Body of pancreas (tissue), 4 donors: ENCODE results near the gene MAP2. TPM values are rescaled to one million over a fixed set of nuclear protein-coding genes. Genes with fewer than 3 reads are reported as not detected.

Source experiments
- ATAC-seq: fragments of 150-250 bp; one replicate; pipeline ENCODE4 v1.9.1; 2016
- DNase-seq, 4 donors: peaks; one replicate each; pipeline ENCODE4 v3.0.0-alpha.2; 2019
- H3K27ac ChIP-seq, 4 donors: fragments of 200-600 bp; sonication (generic); 1 replicate in 3 of 4; 2 replicates in 1 of 4; pipeline versions ENCODE4 v1.5.1 to v1.6.1; 2016 to 2019; ENCODE audit warnings: mild to moderate bottlenecking in 1 of 4, mixed read lengths in 1 of 4, moderate library complexity in 1 of 4
- H3K27me3 ChIP-seq, 2 donors: fragments of 200-600 bp; sonication (generic); one replicate each; pipeline ENCODE4 v1.6.0; 2016; ENCODE audit warnings: mild to moderate bottlenecking in 1 of 2
- H3K36me3 ChIP-seq, 2 donors: fragments of 200-600 bp; sonication (generic); replicated peaks in 1 of 2; 2 replicates each; pipeline ENCODE4 v1.5.1; 2016; ENCODE audit warnings: low read depth in 2 of 2; ENCODE audit not compliant: insufficient read depth in 1 of 2
- H3K4me1 ChIP-seq: fragments of 200-600 bp; sonication (generic); one replicate; pipeline ENCODE4 v1.6.0; 2016
- H3K4me3 ChIP-seq, 2 donors: fragments of 200-600 bp; sonication (generic); 1 replicate in 1 of 2; 2 replicates in 1 of 2; pipeline ENCODE4 v1.5.1; 2016 to 2019
- H3K9me3 ChIP-seq, 3 donors: fragments of 200-600 bp; sonication (generic); 1 replicate in 2 of 3; 2 replicates in 1 of 3; pipeline ENCODE4 v1.5.1; 2016
- CTCF ChIP-seq, 7 experiments: fragments of 450-650 bp in 4 of 7; fragments of 200-600 bp in 3 of 7; sonication (generic) in 3 of 7; IDR thresholded peaks; one replicate each; pipeline ENCODE4 v1.5.1; 2016 to 2019; ENCODE audit warnings: antibody characterized with exemption in 7 of 7
- POLR2A ChIP-seq, 3 donors: fragments of 450-650 bp; IDR thresholded peaks; one replicate each; pipeline ENCODE4 v1.6.1; 2016; ENCODE audit warnings: antibody characterized with exemption in 3 of 3, mild to moderate bottlenecking in 2 of 3
- WGBS, 2 donors: methylation state at CpG; one replicate each; pipeline ENCODE4 v1.1.5; 2017; 5-methylcytosine and 5-hydroxymethylcytosine counted together
- intact Hi-C: fragments of 100-400 bp; cut with DNase I; formaldehyde crosslinking; loops from one replicate; pipeline ENCODE4 v1.15.1; 2023
- total RNA-seq, 2 donors: library from RNA; depleted of rRNA; stranded (reverse); fragments of >200 nt; gene quantifications; one replicate each; pipeline ENCODE4 v1.1.0, GENCODE V29; 2016

Gene MAP2
- total RNA-seq, 2 donors from 2014 or later, result 14.2 to 32.9 TPM

GRCh38 chr2:209426432-209426831 is 2.6 kb downstream of the MAP2 start:
- Histone ChIP-seq H3K9me3 (no peaks in the 10 kb centered on the region), H3K4me1 (peaks cover 18% of the 10 kb centered on the region), H3K36me3 (no peaks in the 10 kb centered on the region), H3K27me3 (no peaks in the 10 kb centered on the region), H3K27ac (peak overlapping the region in 3 of 4 donors; percentile 23 to 74 (median 32)), H3K4me3 (no peak overlapping the region)
- ATAC-seq (no peak), DNase-seq (peak in 3 of 4 donors; percentile 8 to 24 (median 16))
- TF ChIP-seq POLR2A (IDR thresholded peaks at IDR 0.05) (peak in 1 of 3 donors; percentile 25), CTCF (IDR thresholded peaks at IDR 0.05) (no peak)
- intact Hi-C loops, result no loop called here

GRCh38 chr2:209431701-209432100 is 7.9 kb downstream of the MAP2 start:
- Histone ChIP-seq H3K4me1 (no peaks in the 10 kb centered on the region), H3K27me3 (no peaks in the 10 kb centered on the region), H3K36me3 (no peaks in the 10 kb centered on the region), H3K9me3 (no peaks in the 10 kb centered on the region), H3K4me3 (no peak overlapping the region), H3K27ac (no peak overlapping the region)
- DNase-seq (no peak), ATAC-seq (no peak)
- 74 to 84% methylated on average over 3 of the region's 3 CpGs for WGBS, 2 donors
- TF ChIP-seq CTCF (IDR thresholded peaks at IDR 0.05) (no peak), POLR2A (IDR thresholded peaks at IDR 0.05) (no peak)
- intact Hi-C loops, result no loop called here

- H3K27me3 ChIP-seq, result no peaks in the 10 kb centered on the region
- intact Hi-C loops, result no loop called here
- ATAC-seq (no peak), DNase-seq (no peak)
- TF ChIP-seq CTCF (IDR thresholded peaks at IDR 0.05) (no peak), POLR2A (IDR thresholded peaks at IDR 0.05) (no peak)
- no peaks in the 10 kb centered on the region for H3K36me3 ChIP-seq
- 59 to 63% methylated on average over 3 of the region's 3 CpGs for WGBS, 2 donors
- H3K27ac ChIP-seq, result no peak overlapping the region
- H3K4me3 ChIP-seq, result no peak overlapping the region
- H3K9me3 ChIP-seq, result no peaks in the 10 kb centered on the region
- H3K4me1 ChIP-seq, result no peaks in the 10 kb centered on the region
Observed at GRCh38 chr2:209441541-209441940, 17.7 kb downstream of the MAP2 start.

- 58 to 60% methylated on average over 1 of the region's 1 CpG for WGBS, 2 donors
- TF ChIP-seq POLR2A (IDR thresholded peaks at IDR 0.05) (no peak), CTCF (IDR thresholded peaks at IDR 0.05) (no peak)
- H3K27me3 ChIP-seq, result no peaks in the 10 kb centered on the region
- no peak for DNase-seq
- no peak overlapping the region for H3K27ac ChIP-seq
- no peak overlapping the region for H3K4me3 ChIP-seq
- intact Hi-C loops, result no loop called here
- ATAC-seq, result no peak
- H3K9me3 ChIP-seq, result no peaks in the 10 kb centered on the region
- no peaks in the 10 kb centered on the region for H3K4me1 ChIP-seq
- no peaks in the 10 kb centered on the region for H3K36me3 ChIP-seq
Observed at GRCh38 chr2:209442939-209443338, 19.1 kb downstream of the MAP2 start.

GRCh38 chr2:209445485-209445884 is 21.6 kb downstream of the MAP2 start:
- ATAC-seq, result no peak
- DNase-seq, result no peak

More at GRCh38 chr2:209445485-209445884, 21.6 kb downstream of the MAP2 start:
- no peak for TF ChIP-seq POLR2A (IDR thresholded peaks at IDR 0.05)
- TF ChIP-seq CTCF (IDR thresholded peaks at IDR 0.05), result no peak
- Histone ChIP-seq H3K27ac (no peak overlapping the region), H3K9me3 (no peaks in the 10 kb centered on the region), H3K27me3 (no peaks in the 10 kb centered on the region), H3K36me3 (no peaks in the 10 kb centered on the region), H3K4me3 (no peak overlapping the region), H3K4me1 (no peaks in the 10 kb centered on the region)
- intact Hi-C loops, result no loop called here
- 96% methylated on average over 2 of the region's 2 CpGs for WGBS, 2 donors
